ENCODE measurements around the gene NPNT.

DNA sequence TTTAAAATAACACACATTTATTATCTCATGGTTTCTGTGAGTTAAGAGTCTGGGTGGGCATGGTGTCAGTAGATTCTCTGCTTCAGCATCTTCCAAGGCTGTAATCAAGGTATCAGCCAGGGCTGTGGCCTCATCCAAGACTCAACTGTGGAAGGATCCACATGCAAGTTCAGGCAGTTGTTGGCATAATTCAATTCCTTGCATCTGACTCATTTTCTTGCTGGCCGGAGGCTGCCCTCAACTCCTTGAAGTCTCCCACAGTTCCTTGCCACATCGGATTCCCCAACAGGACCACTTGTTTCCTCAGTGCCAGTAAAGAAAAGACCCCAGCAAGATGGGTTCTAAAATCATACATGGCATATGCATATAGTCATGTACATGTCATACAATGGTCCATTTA lies 93.4 kb downstream of the NPNT start:
- TF ChIP-seq EZH2 (IDR thresholded peaks at IDR 0.05; ENCODE audit: insufficient read depth, poor library complexity, severe bottlenecking) (no peak), EZH2phosphoT487 (IDR thresholded peaks at IDR 0.05; ENCODE audit: insufficient read depth, low read depth) (no peak)

All from GM23248 (cell line).